ENCODE data around the gene RAB34.

DNA sequence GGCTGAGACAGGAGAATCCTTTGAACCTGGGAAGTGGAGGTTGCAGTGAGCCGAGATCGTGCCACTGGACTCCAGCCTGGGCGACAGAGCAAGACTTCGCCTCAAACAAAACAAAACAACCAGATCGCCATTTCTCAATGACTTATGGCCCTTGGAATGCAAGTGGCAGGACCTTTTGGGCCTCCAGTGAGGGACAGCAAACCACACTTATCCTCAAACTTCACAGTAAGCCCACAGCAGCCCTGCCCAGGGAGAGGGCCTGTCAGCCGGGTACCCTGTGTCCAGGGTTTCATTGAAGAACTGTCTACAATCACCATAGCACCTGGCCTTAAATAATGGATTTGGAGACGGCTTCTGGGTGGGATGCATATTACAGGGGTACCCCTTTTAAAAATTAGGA is 37.8 kb upstream of the RAB34 start:
- TF ChIP-seq, protein P1, sequence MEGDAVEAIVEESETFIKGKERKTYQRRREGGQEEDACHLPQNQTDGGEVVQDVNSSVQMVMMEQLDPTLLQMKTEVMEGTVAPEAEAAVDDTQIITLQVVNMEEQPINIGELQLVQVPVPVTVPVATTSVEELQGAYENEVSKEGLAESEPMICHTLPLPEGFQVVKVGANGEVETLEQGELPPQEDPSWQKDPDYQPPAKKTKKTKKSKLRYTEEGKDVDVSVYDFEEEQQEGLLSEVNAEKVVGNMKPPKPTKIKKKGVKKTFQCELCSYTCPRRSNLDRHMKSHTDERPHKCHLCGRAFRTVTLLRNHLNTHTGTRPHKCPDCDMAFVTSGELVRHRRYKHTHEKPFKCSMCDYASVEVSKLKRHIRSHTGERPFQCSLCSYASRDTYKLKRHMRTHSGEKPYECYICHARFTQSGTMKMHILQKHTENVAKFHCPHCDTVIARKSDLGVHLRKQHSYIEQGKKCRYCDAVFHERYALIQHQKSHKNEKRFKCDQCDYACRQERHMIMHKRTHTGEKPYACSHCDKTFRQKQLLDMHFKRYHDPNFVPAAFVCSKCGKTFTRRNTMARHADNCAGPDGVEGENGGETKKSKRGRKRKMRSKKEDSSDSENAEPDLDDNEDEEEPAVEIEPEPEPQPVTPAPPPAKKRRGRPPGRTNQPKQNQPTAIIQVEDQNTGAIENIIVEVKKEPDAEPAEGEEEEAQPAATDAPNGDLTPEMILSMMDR (IDR thresholded peaks at IDR 0.05): no peak
- no peak for TF ChIP-seq POLR2A (IDR thresholded peaks at IDR 0.05)
